Measurements from ENCODE around the gene FXYD3.

FXYD3 gene

DNA sequence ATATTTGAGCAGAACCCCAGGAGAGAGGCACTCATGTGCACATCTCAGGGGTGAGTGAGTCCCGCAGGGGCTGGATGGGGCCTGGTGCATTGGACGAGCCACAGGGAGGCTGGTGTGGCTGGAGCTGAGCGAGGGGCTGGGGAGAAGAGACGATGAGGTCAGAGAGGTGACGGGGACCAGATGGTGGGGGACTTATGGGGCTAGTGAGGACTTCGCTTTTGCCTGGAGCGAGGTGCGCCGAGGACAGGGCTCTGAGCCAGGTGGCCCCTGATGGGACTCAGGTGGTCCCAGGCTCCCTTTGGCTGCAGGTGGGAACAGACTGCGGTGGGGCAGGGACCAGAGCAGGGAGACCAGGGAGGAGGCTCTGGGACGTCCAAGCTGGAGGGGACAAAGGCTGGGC, 6.9 kb upstream of the FXYD3 start:
- Mint-ChIP-seq H3K4me1 (ENCODE audit: low read depth) (no peaks in the 10 kb centered on the region), H3K27me3 (peaks cover 3% of the 10 kb centered on the region), H3K36me3 (no peaks in the 10 kb centered on the region), H3K27ac (no peak overlapping the region), H3K4me3 (no peak overlapping the region), H3K9me3 (ENCODE audit: low read depth) (no peaks in the 10 kb centered on the region)

GRCh38 chr19:35109395-35110112, 6.1 kb upstream of the FXYD3 start:
- H3K9me3 Mint-ChIP-seq (ENCODE audit: low read depth): no peaks in the 10 kb centered on the region
- H3K36me3 Mint-ChIP-seq: no peaks in the 10 kb centered on the region
- no peak overlapping the region for H3K4me3 Mint-ChIP-seq
- H3K4me1 Mint-ChIP-seq (ENCODE audit: low read depth): peaks cover 3% of the 10 kb centered on the region
- H3K27ac Mint-ChIP-seq: no peak overlapping the region
- peaks cover 3% of the 10 kb centered on the region for H3K27me3 Mint-ChIP-seq

DNA sequence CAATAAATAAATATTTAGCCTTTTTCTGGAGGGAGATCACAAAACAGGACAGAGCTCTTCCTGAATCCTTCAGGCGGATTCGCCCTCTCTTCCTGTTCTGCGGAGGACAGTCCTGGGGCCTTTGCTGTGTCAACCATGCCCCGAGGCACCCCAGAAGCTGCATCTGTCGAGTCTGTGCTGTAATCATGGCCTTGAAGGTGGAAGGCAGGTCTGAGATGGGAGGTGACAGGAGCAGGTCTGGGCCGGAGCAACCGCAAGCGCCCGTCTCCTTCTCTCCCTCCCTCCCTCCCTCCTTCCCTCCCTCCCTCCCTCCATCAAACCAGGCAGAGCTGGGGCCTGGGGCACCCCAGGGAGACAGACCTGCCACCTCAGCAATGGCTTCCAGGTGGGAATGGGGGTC, 4.6 kb upstream of the FXYD3 start:
- no peaks in the 10 kb centered on the region for H3K36me3 Mint-ChIP-seq
- peaks cover 6% of the 10 kb centered on the region for H3K4me1 Mint-ChIP-seq (ENCODE audit: low read depth)
- H3K27ac Mint-ChIP-seq: no peak overlapping the region
- no peak overlapping the region for H3K4me3 Mint-ChIP-seq
- peaks cover 3% of the 10 kb centered on the region for H3K27me3 Mint-ChIP-seq
- H3K9me3 Mint-ChIP-seq (ENCODE audit: low read depth): no peaks in the 10 kb centered on the region

DNA sequence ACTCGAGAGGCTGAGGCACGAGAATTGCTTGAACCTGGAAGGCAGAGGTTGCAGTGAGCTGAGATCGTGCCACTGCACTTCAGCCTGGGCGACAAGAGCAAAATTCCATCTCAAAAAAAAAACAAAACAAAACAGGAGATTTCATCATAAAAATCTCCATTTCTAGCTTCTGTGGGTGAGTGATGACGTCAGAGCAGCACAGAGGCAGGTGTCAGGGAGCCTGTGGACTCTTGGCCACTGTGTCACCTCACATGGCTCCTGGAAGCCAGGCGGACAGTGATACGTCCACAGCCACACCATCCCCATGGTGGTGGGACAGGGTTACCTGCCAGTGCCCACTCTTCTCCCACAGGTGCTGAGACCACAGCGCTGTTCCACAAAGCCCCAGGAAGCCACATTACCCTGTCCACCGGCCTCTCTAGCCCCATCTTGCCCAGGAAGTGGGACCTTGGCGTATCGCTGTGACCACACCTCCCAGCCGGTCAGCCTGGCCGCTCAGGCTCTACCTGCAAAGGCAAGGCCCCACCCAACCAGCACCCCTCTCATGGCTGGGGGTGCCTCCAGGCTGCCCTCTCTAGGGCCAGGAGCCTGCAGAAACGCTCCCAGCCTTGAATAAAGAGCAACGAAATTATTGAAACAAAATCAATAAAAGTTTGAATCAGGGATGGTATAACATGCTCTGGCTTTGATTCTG, 2.5 kb upstream of the FXYD3 start:
- Mint-ChIP-seq H3K4me1 (ENCODE audit: low read depth) (peaks cover 9% of the 10 kb centered on the region), H3K9me3 (ENCODE audit: low read depth) (no peaks in the 10 kb centered on the region), H3K27me3 (peaks cover 3% of the 10 kb centered on the region), H3K36me3 (no peaks in the 10 kb centered on the region), H3K27ac (no peak overlapping the region), H3K4me3 (no peak overlapping the region)

DNA sequence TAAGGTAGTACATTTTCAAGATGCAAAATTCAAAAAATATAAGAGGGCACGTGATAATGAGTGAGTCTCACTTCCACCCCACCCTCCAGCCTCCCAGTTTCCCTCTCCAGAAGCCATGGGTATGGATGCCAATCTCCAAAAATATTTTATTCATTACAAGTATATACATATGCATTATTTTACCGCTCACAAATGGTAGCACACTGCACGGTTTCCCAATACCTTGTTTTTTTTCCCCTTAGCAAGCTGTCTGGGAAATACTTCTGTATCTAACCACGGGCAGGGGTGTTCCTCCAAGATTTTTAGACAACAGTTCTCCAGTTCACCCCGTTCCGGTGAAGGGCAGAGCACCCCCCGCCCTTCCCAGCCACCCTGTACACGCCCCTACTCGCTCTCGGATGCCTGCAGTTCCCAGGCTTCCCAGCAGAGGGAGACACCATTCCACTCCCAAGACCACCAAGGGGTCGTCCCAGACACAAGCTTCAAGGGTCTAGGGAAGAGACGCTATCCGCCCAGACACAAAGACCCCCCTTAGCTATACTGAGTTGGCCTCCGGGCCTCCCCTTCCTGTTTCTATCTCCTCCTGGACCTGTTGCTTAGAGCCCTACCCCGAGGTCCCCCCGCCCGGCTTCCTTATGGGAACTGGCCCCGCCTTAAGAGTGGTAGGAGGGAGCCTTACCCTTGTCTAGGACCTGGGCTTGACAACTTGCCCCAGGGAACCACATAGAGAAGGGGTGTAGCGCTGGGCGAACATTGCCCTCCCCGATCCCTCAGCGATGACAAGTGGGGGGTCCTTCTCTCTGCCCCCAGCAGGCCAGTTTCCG, 1.1 kb upstream of the FXYD3 start:
- Mint-ChIP-seq H3K9me3 (ENCODE audit: low read depth) (no peaks in the 10 kb centered on the region), H3K4me1 (ENCODE audit: low read depth) (peaks cover 9% of the 10 kb centered on the region), H3K4me3 (no peak overlapping the region), H3K36me3 (no peaks in the 10 kb centered on the region), H3K27ac (no peak overlapping the region), H3K27me3 (peaks cover 3% of the 10 kb centered on the region)

GRCh38 chr19:35116072-35116801, 614 bp downstream of the FXYD3 start:
- H3K27me3 Mint-ChIP-seq: no peaks in the 10 kb centered on the region
- H3K36me3 Mint-ChIP-seq: no peaks in the 10 kb centered on the region
- peaks cover 9% of the 10 kb centered on the region for H3K4me1 Mint-ChIP-seq (ENCODE audit: low read depth)
- H3K9me3 Mint-ChIP-seq (ENCODE audit: low read depth): no peaks in the 10 kb centered on the region
- H3K4me3 Mint-ChIP-seq: no peak overlapping the region
- H3K27ac Mint-ChIP-seq: no peak overlapping the region

- Mint-ChIP-seq H3K27ac (no peak overlapping the region), H3K4me1 (ENCODE audit: low read depth) (peaks cover 9% of the 10 kb centered on the region), H3K36me3 (no peaks in the 10 kb centered on the region), H3K9me3 (ENCODE audit: low read depth) (no peaks in the 10 kb centered on the region), H3K4me3 (no peak overlapping the region), H3K27me3 (no peaks in the 10 kb centered on the region)
Measured at GRCh38 chr19:35117116-35117515, 1.5 kb downstream of the FXYD3 start.

DNA sequence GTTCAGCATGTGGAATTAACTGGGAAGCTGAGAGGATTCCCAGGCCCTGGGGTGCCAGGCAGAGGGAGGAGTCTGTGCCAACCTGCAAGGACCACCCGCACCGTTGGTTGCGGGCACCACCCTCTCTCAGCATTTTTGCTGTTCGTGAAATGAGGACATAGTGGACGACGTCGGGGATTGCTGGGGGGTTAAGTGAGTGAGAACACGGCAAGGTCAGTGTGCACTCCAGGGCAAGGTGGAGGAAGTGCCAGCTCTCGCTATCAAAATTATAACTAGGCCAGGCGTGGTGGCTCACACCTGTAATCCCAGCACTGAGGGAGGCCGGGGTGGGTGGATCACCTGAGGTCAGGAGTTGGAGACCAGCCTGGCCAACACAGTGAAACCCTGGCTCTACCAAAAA, 2.2 kb downstream of the FXYD3 start:
- Mint-ChIP-seq H3K27ac (no peak overlapping the region), H3K27me3 (no peaks in the 10 kb centered on the region), H3K9me3 (ENCODE audit: low read depth) (no peaks in the 10 kb centered on the region), H3K4me1 (ENCODE audit: low read depth) (peaks cover 9% of the 10 kb centered on the region), H3K4me3 (no peak overlapping the region), H3K36me3 (no peaks in the 10 kb centered on the region)

- Mint-ChIP-seq H3K4me3 (no peak overlapping the region), H3K4me1 (ENCODE audit: low read depth) (peaks cover 9% of the 10 kb centered on the region), H3K9me3 (ENCODE audit: low read depth) (no peaks in the 10 kb centered on the region), H3K27ac (no peak overlapping the region), H3K27me3 (no peaks in the 10 kb centered on the region), H3K36me3 (no peaks in the 10 kb centered on the region)
Measured at GRCh38 chr19:35118268-35119020, 2.8 kb downstream of the FXYD3 start.

- Mint-ChIP-seq H3K36me3 (no peaks in the 10 kb centered on the region), H3K27ac (no peak overlapping the region), H3K9me3 (ENCODE audit: low read depth) (no peaks in the 10 kb centered on the region), H3K4me3 (no peak overlapping the region), H3K27me3 (no peaks in the 10 kb centered on the region), H3K4me1 (ENCODE audit: low read depth) (peaks cover 13% of the 10 kb centered on the region)
Measured at GRCh38 chr19:35119091-35119490, 3.5 kb downstream of the FXYD3 start.

GRCh38 chr19:35119578-35120155, 4.0 kb downstream of the FXYD3 start:
- no peaks in the 10 kb centered on the region for H3K9me3 Mint-ChIP-seq (ENCODE audit: low read depth)
- peaks cover 15% of the 10 kb centered on the region for H3K4me1 Mint-ChIP-seq (ENCODE audit: low read depth)
- no peak overlapping the region for H3K27ac Mint-ChIP-seq
- H3K36me3 Mint-ChIP-seq: no peaks in the 10 kb centered on the region
- no peaks in the 10 kb centered on the region for H3K27me3 Mint-ChIP-seq
- no peak overlapping the region for H3K4me3 Mint-ChIP-seq

- no peak overlapping the region for H3K4me3 Mint-ChIP-seq
- peaks cover 14% of the 10 kb centered on the region for H3K4me1 Mint-ChIP-seq (ENCODE audit: low read depth)
- H3K9me3 Mint-ChIP-seq (ENCODE audit: low read depth): no peaks in the 10 kb centered on the region
- no peaks in the 10 kb centered on the region for H3K36me3 Mint-ChIP-seq
- H3K27me3 Mint-ChIP-seq: no peaks in the 10 kb centered on the region
- H3K27ac Mint-ChIP-seq: no peak overlapping the region
Measured at GRCh38 chr19:35120492-35120891, 4.9 kb downstream of the FXYD3 start.

DNA sequence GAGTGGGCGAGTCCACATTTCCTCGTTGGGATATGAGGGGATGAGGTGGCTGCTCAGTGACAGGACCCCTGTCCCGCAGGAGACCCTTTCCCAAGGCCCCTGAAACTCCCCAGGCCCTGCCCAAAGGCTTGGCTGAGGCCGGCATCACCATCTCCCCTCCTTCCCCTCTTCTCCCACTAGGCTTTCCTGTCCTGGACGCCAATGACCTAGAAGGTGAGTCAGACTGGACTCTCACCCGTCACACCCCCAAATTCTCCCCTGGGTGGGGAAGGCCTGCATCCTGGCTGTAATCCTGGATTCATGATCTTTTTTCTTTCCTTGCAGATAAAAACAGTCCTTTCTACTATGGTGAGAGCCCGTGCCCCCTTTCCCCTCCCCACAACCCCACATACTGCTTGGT, 5.3 kb downstream of the FXYD3 start:
- peaks cover 14% of the 10 kb centered on the region for H3K4me1 Mint-ChIP-seq (ENCODE audit: low read depth)
- H3K4me3 Mint-ChIP-seq: no peak overlapping the region
- H3K9me3 Mint-ChIP-seq (ENCODE audit: low read depth): no peaks in the 10 kb centered on the region
- H3K36me3 Mint-ChIP-seq: no peaks in the 10 kb centered on the region
- no peaks in the 10 kb centered on the region for H3K27me3 Mint-ChIP-seq
- H3K27ac Mint-ChIP-seq: no peak overlapping the region
